AG04450 (cell line): Measurements from ENCODE around the gene CPE. TPM values are rescaled to one million over a fixed set of nuclear protein-coding genes. Genes with fewer than 3 reads are reported as not detected.

Source experiments
- CTCF ChIA-PET: fragments of 300-600, 350-600 bp; formaldehyde crosslinking; extraction: SDS; loops from one replicate; lab custom pipeline; 2022; ENCODE audit warnings: antibody characterized with exemption, inconsistent platforms; lab: Charles Lee
- POLR2A ChIA-PET: fragments of 350-600 bp; formaldehyde crosslinking; extraction: SDS; loops from one replicate; lab custom pipeline; 2021; ENCODE audit warnings: antibody characterized with exemption, inconsistent platforms; lab: Yijun Ruan, JAX
- DNase-seq: peaks from one replicate; pipeline ENCODE4 v3.0.0-alpha.2; 2011; ENCODE audit warnings: low read depth, low spot score
- H3K27ac ChIP-seq: one replicate; pipeline ENCODE4 v1.5.1; 2012; ENCODE audit warnings: low read depth, low read length, control low read depth
- H3K27me3 ChIP-seq: one replicate; pipeline ENCODE4 v1.6.0; 2012; ENCODE audit warnings: low read length; ENCODE audit not compliant: control insufficient read depth, insufficient read depth
- H3K4me3 ChIP-seq: 2 replicates; pipeline ENCODE4 v1.5.1; 2011; ENCODE audit warnings: mild to moderate bottlenecking, low read depth, low read length, control low read depth
- H3K9me3 ChIP-seq: 2 replicates; pipeline ENCODE4 v1.5.1; 2012; ENCODE audit warnings: low read length; ENCODE audit not compliant: control insufficient read depth, insufficient read depth
- CTCF ChIP-seq: IDR thresholded peaks from 2 replicates; pipeline ENCODE4 v1.5.1; 2011; ENCODE audit warnings: low read depth, low read length, control low read depth, inconsistent platforms
- polyA plus RNA-seq: library from polyadenylated mRNA; depleted of rRNA; stranded (reverse); fragments of >200 nt; gene quantifications from 2 replicates; pipeline ENCODE4 v1.2.3, GENCODE V29; 2011

Gene CPE
- polyA plus RNA-seq, 1 experiment, result 11.8 TPM

- no peak for DNase-seq
- Histone ChIP-seq H3K9me3 (no peaks in the 10 kb centered on the region), H3K27ac (no peak overlapping the region), H3K27me3 (no peaks in the 10 kb centered on the region), H3K4me3 (no peak overlapping the region)
- no peak for TF ChIP-seq CTCF
- ChIA-PET CTCF (interaction anchor here (1.1 kb wide), 1 partner anchor 23 kb away, joined by 3 read pairs; no protein-coding TSS in a partner anchor), POLR2A (no interaction called here)
Observed at GRCh38 chr4:165517216-165517615, 138.4 kb downstream of the CPE start.

DNA sequence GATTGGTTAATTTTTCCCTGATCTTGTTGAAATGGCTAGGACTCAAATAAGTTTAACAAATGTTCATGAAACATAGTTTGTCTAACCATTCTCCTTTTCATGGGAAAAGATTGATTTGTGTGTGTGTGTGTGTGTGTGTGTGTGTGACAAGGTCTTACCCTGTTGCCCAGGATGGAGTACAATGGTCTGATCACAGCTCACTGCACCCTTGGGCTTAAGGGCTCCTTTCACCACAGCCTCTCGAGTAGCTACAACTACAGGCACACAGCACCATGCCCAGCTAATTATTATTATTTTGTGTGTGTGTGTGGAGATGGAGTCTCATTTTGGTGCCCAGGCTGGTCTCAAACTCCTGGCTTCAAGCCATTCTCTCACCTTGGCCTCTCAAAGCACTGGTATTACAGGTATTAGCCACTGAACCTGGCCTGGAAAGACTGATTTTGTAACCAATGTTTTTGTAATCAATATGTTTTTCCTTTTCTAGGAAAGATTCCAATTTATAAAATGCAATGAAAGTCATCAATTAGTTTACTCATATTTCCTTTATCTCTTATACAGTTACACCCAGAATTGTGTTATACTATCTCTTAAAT lies 139.3 kb downstream of the CPE start:
- no peak overlapping the region for H3K4me3 ChIP-seq
- no peak for TF ChIP-seq CTCF
- no peaks in the 10 kb centered on the region for H3K9me3 ChIP-seq
- CTCF ChIA-PET, result interaction anchor here (0.7 to 1.5 kb wide), 3 partner anchors 24 to 384 kb away, joined by 3 to 5 read pairs (median 3); no protein-coding TSS in a partner anchor
- H3K27me3 ChIP-seq, result no peaks in the 10 kb centered on the region
- POLR2A ChIA-PET, result no interaction called here
- H3K27ac ChIP-seq, result no peak overlapping the region
- no peak for DNase-seq

DNA sequence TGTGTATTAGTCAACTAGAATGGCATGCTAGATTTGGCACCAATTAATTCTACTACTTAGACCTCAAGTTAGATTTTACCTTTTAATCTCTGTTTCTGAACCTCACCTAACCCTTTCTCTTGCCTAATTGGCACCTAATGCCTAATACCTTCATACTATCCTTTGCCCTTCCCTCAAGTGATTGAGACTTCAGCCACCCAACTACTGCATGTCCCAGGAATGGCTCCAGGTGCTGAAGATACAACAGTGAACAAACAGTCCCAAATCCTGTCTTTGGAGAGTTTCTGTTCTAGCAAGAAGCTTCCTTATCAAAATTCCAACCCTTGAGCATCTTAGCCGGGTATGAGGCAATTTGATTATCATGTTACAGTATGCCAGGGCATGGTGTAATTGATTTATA lies 139.9 kb downstream of the CPE start:
- no peak overlapping the region for H3K27ac ChIP-seq
- TF ChIP-seq CTCF, result no peak
- ChIA-PET POLR2A (no interaction called here), CTCF (interaction anchor here (0.7 to 1.5 kb wide), 3 partner anchors 17 to 385 kb away, joined by 3 to 5 read pairs (median 3); no protein-coding TSS in a partner anchor)
- DNase-seq, result no peak
- no peaks in the 10 kb centered on the region for H3K27me3 ChIP-seq
- no peak overlapping the region for H3K4me3 ChIP-seq
- no peaks in the 10 kb centered on the region for H3K9me3 ChIP-seq

DNA sequence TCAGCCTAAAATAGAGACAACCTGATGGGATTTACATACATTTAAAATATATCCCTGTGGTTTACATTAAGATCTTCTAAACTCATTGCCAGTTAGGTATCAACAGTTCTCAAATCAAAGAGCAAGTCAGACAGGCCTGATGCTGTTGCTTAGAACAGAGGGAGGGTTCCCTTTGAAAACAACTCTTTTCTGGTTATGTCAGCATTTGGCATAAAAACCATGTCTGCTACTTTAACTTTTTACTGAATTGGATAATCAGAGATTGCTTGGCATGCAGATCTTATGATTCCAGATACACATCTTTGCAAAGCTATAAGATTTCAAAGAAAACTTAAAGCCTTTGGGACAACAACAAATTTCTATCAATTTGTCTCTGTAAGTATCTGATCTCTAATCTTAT lies 140.8 kb downstream of the CPE start:
- Histone ChIP-seq H3K4me3 (no peak overlapping the region), H3K9me3 (no peaks in the 10 kb centered on the region), H3K27me3 (no peaks in the 10 kb centered on the region), H3K27ac (no peak overlapping the region)
- TF ChIP-seq CTCF, result no peak
- CTCF ChIA-PET, result interaction anchor here (1.3 to 1.5 kb wide), 2 partner anchors 16 to 26 kb away, joined by 3 to 5 read pairs; no protein-coding TSS in a partner anchor
- POLR2A ChIA-PET, result no interaction called here
- DNase-seq, result no peak

DNA sequence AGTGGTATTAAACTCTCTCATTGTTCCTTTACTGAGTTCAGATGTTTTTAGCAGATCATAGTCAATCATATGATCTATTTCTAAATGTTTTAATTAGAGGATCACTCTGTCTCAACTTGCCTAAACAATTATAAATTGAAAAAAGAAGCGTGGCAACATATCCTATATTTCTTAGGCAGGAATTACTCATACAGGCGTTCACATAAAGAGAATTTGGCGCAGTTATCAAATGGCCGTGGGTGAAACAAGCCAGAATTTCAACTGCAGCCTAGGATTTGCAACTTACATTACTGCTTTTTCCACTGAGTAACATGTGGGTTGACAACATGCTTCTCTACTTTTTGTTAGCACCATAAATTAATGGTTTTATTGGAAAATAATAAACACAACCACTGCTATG lies 141.3 kb downstream of the CPE start:
- CTCF ChIA-PET, result interaction anchor here (1.3 kb wide), 1 partner anchor 16 kb away, joined by 3 read pairs; no protein-coding TSS in a partner anchor
- POLR2A ChIA-PET, result no interaction called here
- no peaks in the 10 kb centered on the region for H3K27me3 ChIP-seq
- H3K27ac ChIP-seq, result no peak overlapping the region
- no peak for TF ChIP-seq CTCF
- H3K9me3 ChIP-seq, result no peaks in the 10 kb centered on the region
- no peak for DNase-seq
- no peak overlapping the region for H3K4me3 ChIP-seq
